Measurements from ENCODE around the gene MPZL2. TPM values are rescaled to one million over a fixed set of nuclear protein-coding genes. Genes with fewer than 3 reads are reported as not detected.

Gene MPZL2
- total RNA-seq, 2 donors from 2014 or later = 58.8 to 114 TPM

- peak overlapping the region in 1 of 2 donors; percentile 86 for H3K9ac ChIP-seq (ENCODE audit: low read depth in 2 of 2, low read length in 2 of 2)
- H3K4me1 ChIP-seq = no peaks in the 10 kb centered on the region
- no peaks in the 10 kb centered on the region for H3K36me3 ChIP-seq
- TF ChIP-seq, protein P1, sequence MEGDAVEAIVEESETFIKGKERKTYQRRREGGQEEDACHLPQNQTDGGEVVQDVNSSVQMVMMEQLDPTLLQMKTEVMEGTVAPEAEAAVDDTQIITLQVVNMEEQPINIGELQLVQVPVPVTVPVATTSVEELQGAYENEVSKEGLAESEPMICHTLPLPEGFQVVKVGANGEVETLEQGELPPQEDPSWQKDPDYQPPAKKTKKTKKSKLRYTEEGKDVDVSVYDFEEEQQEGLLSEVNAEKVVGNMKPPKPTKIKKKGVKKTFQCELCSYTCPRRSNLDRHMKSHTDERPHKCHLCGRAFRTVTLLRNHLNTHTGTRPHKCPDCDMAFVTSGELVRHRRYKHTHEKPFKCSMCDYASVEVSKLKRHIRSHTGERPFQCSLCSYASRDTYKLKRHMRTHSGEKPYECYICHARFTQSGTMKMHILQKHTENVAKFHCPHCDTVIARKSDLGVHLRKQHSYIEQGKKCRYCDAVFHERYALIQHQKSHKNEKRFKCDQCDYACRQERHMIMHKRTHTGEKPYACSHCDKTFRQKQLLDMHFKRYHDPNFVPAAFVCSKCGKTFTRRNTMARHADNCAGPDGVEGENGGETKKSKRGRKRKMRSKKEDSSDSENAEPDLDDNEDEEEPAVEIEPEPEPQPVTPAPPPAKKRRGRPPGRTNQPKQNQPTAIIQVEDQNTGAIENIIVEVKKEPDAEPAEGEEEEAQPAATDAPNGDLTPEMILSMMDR (IDR thresholded peaks at IDR 0.05) = no peak
- H3K9me3 ChIP-seq = no peaks in the 10 kb centered on the region
- DNase-seq = peak; percentile 19
- H3K27me3 ChIP-seq = no peaks in the 10 kb centered on the region
- H3K4me3 ChIP-seq = peak overlapping the region; percentile 40
- peak overlapping the region; percentile 91 for H3K27ac ChIP-seq
- intact Hi-C loops (cut with DNase I) = no loop called here
Measured at GRCh38 chr11:118264569-118265465, 720 bp upstream of the MPZL2 start.

DNA sequence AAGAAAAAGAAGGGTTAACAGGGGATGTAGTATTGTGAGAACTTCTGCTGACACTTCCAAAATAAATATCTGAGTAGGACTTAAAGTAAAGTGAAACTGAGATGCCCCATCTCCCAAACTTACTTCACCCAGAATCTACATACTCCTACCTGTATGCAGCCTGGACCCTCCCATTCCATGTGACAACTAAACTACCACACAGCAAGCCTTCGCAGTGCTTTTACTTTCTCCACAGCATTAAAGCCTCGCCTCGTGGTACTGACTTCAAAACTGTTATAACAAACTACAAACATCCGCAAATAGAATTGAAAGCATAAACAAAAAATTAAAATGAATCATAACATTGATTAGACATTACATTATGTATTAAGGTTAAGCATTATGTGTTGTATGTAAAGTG lies 985 bp downstream of the MPZL2 start:
- intact Hi-C loops (cut with DNase I) = no loop called here
- TF ChIP-seq, protein P1 (IDR thresholded peaks at IDR 0.05) = no peak
- H3K4me1 ChIP-seq = no peaks in the 10 kb centered on the region
- H3K36me3 ChIP-seq = no peaks in the 10 kb centered on the region
- H3K4me3 ChIP-seq = peak overlapping the region; percentile 40
- H3K9ac ChIP-seq (ENCODE audit: low read depth in 2 of 2, low read length in 2 of 2) = peak overlapping the region in 1 of 2 donors; percentile 86
- peak overlapping the region; percentile 91 for H3K27ac ChIP-seq
- no peaks in the 10 kb centered on the region for H3K9me3 ChIP-seq
- no peaks in the 10 kb centered on the region for H3K27me3 ChIP-seq
- DNase-seq = peak; percentile 54

DNA sequence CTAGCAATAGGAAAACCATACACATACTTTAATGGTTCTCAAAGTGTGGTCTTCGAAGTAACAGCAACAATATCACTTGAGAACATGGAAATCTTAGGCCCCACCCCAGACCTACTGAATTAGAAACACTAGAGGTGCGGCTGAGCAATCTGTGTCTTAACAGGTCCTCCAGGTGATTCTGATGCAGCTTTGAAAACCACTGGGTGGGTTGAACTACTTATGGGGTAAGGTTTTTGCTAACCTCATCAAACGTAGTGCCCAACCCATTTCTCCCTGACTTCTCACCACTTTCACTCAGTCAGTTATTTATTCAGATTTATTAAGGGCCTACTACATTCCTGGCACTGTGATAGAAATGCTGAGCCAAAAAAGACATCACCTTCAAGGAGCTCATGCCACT lies 3.7 kb downstream of the MPZL2 start:
- Histone ChIP-seq H3K27me3 (no peaks in the 10 kb centered on the region), H3K27ac (no peak overlapping the region), H3K9me3 (no peaks in the 10 kb centered on the region), H3K9ac (ENCODE audit: low read depth in 2 of 2, low read length in 2 of 2) (no peak overlapping the region), H3K36me3 (no peaks in the 10 kb centered on the region), H3K4me1 (no peaks in the 10 kb centered on the region), H3K4me3 (no peak overlapping the region)
- intact Hi-C loops (cut with DNase I) = no loop called here
- TF ChIP-seq, protein P1 (IDR thresholded peaks at IDR 0.05) = no peak
- peak; percentile 16 for DNase-seq

DNA sequence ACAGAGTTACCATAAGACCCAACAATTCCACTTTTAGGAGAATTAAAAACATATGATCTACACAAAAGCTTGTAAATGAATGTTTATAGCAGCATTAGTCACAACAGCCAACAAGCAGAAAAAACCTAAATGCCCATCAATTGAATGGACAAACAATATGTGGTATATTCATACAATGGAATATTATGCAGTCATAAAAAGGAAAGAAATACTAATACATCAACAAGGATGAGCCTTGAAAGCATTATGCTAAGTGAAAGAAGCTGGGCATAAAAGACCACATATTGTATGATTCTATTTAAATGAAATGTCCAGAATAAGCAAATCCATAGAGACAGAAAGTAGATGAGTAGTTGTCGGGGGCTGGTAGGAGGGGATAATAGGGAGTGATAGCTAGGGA lies 5.0 kb downstream of the MPZL2 start:
- TF ChIP-seq, protein P1 (IDR thresholded peaks at IDR 0.05) = no peak
- intact Hi-C loops (cut with DNase I) = no loop called here
- no peak for DNase-seq
- Histone ChIP-seq H3K27ac (no peak overlapping the region), H3K27me3 (no peaks in the 10 kb centered on the region), H3K4me3 (no peak overlapping the region), H3K4me1 (no peaks in the 10 kb centered on the region), H3K9ac (ENCODE audit: low read depth in 2 of 2, low read length in 2 of 2) (no peak overlapping the region), H3K36me3 (no peaks in the 10 kb centered on the region), H3K9me3 (no peaks in the 10 kb centered on the region)

- Histone ChIP-seq H3K27me3 (no peaks in the 10 kb centered on the region), H3K4me1 (no peaks in the 10 kb centered on the region), H3K36me3 (no peaks in the 10 kb centered on the region), H3K27ac (no peak overlapping the region), H3K4me3 (no peak overlapping the region), H3K9ac (ENCODE audit: low read depth in 2 of 2, low read length in 2 of 2) (no peak overlapping the region), H3K9me3 (no peaks in the 10 kb centered on the region)
- intact Hi-C loops (cut with DNase I) = no loop called here
- DNase-seq = peak; percentile 18
- TF ChIP-seq, protein P1 (IDR thresholded peaks at IDR 0.05) = no peak
Measured at GRCh38 chr11:118258410-118258809, 5.7 kb downstream of the MPZL2 start.

Measured in colonic mucosa (tissue), 4 donors.